SIG-M5 treated with dmso at 0.1 percent for 504 hours (cell line): Measurements from ENCODE around the gene CCDC57.

ENCODE experiments used
- DNase-seq: peaks from one replicate; lab custom pipeline; 2025; ENCODE audit not compliant: unreplicated experiment; lab: John Stamatoyannopoulos, UW

CCDC57 gene

DNA sequence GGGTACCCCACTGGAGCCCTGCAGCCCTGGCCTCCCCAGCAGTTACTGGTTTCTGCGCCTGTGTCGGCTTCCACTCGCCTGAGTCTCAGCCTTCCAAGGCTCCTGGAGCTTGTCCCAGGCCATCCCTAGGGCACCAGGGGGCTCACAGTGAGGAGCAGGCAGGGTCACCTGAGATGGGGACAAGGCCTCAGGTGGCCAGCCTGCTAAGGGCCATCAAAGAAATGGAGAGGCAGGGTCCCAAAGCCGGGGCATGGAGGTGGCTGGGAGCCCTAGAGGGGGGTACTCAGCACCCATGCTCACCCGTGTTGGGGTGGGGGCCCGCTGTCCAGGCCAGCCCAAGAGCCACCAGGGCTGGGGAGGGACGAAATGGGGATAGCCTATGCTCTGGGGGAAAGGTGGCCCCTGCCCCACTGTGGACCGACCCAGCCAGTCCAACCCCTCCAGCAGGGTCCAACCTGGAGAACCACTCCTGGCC is 115.9 kb downstream of the CCDC57 start:
- DNase-seq, result no peak

DNA sequence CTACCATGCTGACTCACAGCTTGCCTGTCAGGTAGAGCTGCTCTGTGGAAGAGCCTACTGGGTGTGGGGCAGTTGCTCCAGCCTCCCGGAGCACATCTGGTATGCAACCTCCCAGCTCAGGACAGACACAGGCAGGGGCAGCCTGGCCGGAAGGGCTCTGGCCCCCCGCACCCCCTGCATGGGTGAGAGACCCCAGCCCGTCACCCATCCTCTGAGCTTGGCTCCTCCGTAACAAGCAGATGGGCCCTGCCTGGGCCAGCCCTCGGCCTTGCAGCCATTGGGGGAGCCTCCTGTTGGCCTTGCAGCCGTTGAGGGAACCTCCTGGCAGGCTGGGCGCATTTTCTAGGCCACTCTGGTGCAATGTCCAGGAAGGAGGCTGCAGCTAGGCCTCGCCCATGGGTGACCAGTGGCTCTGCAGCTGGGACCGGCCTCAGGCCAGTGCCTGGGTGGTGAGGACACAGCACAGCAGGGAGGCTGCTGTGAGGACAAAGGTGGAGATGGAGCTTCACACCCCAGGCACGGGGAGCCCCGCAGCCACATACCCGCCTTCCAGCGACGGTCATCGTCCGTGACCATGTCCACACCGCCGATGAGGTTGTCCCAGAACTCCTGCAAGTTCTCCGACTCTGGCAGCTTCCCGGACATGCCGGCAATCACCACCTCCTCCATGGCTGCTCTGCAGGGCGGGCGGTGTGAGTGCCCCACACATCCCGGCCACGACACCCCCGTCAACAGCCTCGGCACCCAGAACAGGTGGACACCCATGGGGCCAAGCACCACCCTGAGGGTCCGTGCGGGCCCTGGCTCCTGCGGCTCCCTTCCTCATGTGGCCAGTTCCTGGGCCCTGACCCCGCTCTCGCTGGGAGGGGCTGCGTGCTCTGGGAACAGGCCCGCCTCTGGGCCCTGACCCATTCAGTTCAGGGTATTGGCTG is 116.6 kb downstream of the CCDC57 start:
- no peak for DNase-seq

DNA sequence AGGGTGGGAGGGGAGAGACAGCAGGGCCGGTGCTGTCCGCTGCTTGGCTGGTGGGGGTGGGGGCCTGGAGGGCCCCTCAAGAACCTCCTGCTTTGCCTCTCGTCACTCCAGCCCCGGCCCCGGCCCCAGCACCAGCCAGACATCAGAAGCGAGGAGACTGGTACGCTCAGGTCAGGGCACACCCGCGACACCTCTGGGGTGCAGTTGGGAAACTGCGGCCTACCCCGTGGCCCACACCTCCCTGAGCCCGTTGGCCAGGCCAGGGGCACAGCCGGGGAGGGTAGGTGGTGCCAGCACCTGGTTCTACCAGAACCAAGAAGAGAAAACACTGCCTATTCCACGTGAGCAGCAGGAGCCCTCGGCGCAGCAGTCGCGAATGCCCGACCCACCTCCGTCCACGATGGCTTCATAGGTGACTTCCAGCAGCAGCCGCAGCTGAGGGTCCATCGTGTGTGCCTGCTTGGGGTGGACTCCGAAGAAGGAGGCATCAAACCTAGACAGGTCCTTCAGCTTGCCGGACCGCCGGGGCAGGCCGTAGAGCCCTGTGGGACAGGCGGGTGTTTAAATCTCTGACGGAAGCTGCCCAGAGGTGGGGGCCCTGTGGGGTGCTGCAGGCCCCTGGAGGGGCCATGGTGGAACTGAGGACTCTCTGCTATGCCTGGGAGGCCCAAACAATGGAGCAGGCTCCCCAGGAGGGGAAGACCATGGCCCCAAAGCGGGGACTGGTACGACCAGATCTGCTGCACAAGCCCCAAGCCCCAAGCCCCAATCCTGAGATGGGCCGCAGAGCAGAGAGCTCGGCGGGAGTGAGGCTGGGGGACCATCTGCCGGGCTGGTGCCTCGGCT is 117.5 kb downstream of the CCDC57 start:
- DNase-seq, result no peak

DNA sequence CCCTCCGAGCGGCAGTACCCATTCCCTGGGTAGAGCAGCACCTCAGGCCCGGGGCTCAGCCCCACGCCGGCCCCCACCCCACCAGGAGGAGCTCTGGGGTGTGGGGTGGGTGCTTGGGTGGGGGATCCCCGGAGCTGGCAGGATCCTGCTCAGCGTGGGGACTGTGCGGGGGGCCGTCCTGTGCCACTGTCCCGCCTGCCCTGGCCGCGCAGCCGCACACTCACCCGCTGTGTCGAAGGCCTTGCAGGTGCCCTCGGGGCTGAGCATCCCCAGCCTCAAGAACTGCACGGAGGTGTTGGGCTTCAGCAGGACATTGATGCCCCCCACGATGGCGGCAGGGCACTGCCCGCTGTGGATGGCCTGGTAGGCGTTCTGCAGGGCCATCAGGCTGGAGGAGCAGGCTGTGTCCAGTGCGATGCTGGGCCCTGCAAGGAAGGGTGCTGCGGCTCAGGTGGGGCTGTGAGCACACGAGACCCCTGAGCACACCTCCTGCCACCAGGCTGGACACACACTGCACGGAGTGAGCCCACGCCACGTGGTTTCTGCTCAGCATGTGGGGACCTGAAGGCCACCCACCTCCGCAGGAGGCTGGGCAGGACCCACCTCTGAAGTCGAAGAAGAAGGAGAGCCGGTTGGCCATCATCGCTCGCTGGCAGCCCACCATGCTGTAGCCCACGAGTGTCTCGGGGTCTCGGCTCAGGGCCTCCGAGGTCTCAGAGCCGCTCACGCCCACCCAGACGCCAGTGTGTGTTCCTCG is 119.5 kb downstream of the CCDC57 start:
- DNase-seq, result no peak

DNA sequence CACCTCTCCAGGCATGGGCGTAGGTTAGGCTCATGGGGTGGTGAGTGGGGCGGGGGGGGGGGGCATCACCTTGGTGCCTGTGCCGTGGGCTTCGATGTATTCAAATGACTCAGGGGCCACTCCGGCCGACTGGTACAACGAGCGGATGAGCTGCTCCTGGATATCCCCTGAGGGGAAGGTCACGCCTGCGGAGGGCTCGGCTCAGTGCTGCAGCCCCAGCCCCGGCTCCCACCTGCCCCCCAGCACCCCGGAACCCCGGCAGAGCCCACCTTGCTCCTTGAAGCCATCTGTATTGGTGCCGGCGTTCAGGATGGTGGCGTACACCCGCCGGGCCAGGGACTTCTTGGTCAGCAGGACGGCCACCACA is 120.0 kb downstream of the CCDC57 start:
- no peak for DNase-seq

DNA sequence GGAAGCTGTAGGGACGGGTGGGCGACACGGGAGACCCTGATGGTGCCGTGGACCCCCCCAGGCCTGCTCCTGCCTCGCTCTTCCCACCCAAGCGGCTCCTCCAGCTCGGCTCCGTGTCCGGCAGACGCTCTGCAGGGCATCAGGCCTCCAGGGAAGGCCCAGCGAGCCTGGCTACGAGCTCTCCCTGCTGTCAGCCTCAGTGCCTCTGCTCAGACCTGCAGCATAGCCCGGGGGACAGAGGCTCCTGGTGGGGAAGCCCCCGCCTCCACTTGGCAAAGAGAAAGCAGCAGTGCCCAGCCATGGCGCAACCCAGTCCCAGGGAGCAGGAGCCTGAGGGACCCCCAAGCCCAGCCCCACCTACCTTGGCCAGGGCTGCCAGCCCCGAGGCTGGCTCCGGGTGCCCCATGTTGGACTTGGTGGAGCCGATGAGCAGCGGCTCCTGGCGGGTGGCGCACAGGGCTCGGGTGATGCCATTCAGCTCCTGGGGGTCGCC is 120.5 kb downstream of the CCDC57 start:
- DNase-seq, result no peak

DNA sequence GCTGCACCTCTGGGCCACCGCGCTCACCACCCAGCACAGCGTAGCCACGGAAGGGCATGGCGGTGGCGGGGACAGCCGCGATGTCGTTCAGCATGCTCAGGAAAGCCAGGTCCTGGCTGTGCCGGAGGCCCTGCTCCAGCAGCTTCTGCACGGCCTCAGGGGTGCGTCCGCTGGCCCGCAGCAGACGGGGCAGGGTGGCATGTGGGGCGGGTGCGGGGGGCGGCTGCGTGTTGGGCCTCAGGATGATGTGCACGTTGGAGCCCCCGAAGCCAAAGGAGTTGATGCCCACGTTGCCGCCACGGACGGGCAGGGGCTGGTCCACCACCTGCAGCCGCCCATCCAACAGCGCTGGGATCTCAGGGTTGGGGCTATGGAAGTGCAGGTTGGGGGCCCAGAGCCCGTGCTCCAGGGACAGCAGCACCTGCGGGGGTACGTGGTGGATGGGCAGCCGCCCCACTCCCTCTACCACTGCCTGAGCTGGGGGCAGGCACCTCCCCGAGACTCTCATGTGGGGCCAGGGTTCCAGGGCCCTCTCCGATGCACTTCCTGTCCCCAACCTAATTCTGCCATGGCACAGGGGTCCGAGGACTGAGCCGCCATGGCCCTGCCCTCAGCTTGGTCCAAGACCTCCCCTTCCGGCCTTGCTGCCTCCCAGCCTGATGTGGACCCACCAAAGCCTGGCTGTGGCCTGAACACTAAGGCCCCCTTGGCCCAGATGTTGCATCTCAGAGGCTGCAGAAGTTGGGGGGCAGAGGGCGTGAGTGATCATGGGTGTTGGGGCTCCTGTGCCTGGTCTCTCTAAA is 121.2 kb downstream of the CCDC57 start:
- DNase-seq, result no peak

DNA sequence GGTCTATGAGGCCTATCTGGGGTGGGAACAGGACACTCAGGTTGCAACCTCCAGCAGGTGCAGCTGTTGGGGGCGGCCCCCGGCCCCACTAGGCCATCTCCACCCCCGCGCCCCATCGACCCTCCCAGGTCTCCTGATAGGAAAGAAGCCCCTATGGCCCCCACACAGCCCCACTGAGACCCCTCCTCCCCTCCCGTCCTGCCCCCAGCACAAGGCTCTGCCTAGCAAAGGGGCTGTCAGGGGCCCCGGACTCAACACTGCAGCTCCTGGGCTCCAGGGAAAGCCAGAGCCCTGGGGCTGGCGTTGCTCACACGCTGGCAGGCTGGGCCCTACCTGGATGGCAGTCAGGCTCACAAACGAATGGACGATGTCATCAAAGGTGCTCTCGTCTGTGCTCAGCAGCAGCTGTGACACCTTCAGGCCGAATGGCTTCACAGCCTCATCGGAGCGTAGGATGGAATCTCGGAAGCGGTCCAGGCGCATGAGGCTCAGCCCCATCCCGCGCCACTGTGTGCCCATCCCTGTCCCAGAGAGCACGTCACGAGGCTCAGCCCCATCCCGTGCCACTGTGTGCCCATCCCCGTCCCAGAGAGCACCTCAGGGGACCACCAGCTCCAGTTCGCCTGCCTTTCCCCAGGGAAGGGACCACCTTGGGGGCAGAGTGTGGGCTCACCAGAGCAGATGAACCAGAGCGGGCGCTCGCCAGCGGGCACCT is 121.9 kb downstream of the CCDC57 start:
- DNase-seq, result no peak

DNA sequence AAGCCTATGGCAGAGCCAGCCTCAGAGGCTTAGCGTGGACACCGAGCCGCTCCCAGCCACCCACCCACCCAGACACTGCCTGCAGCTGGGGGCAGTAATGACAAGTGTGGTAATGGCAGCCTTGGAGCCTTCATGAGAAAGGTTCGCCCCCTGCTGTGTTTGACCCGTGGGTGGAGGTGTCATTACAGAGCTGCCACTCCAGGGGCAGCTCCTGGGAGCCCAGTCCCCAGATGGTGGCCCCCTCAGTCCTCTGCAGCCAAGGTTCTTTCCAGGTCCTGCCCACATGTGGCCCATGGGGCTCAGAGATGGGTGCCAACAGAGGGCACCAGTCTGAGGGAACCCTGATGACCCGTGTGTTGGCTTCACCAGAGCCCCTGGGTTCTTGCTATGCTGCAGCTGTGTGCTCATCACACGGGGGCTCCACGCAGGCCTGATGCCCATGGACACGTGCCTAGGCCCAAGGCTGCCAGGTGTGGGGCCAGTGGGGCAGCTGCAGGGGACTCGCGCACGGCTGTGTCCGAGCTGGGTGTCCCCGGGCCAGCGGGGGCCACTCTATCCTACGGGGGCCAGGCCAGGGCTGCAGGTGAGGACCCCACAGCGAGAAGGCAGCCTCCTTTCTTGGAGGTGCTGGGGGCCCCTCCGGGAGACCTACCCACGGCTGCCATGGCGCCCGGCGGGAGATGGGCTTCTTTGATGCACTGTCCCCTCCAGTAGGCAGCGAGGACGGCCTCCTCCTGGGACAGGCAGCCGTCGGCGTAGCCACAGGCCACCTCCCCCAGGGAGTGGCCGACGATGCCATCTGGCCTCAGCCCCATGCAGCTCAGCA is 122.7 kb downstream of the CCDC57 start:
- no peak for DNase-seq

DNA sequence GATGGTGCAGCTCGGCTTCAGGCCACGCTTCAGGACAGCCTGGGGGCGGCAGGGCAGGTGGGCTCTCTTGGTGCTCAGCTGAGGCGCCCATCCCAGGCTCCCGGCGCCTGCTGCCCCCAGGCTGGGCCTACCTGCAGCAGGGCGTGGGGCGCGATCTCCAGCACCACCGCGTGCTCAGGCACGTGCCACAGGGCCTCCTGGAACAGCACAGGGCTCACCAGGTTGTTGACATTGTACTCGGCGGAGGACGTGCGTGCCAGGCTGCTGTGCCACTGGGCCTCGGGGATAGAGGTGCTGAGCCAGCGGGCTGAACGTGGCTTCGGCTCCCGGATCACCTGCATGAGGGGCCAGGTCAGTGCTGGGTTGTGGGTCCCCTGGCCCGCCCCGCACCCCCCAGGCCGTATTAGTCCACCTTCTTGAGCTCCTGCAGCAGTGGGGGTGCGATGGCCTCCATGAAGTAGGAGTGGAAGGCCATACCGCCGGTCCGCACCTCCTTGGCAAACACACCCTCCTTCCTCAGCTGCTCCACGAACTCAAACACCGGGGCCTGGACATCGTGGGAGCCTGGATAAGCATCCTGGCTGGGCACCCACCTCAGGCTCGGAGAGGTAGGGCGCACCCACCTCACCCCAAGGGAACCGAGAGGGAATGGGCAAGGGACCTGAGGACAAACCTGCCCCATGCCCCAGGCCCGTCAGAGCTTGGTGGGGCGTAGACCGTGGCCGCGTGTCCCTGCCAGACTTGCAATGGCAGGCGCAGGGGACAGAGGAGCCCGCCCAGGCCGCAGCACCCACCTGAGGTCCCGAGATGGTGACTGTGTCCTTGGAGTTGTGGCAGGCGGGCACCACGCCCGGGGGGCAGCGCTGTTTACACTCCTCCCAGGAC is 123.6 kb downstream of the CCDC57 start:
- DNase-seq, result no peak

DNA sequence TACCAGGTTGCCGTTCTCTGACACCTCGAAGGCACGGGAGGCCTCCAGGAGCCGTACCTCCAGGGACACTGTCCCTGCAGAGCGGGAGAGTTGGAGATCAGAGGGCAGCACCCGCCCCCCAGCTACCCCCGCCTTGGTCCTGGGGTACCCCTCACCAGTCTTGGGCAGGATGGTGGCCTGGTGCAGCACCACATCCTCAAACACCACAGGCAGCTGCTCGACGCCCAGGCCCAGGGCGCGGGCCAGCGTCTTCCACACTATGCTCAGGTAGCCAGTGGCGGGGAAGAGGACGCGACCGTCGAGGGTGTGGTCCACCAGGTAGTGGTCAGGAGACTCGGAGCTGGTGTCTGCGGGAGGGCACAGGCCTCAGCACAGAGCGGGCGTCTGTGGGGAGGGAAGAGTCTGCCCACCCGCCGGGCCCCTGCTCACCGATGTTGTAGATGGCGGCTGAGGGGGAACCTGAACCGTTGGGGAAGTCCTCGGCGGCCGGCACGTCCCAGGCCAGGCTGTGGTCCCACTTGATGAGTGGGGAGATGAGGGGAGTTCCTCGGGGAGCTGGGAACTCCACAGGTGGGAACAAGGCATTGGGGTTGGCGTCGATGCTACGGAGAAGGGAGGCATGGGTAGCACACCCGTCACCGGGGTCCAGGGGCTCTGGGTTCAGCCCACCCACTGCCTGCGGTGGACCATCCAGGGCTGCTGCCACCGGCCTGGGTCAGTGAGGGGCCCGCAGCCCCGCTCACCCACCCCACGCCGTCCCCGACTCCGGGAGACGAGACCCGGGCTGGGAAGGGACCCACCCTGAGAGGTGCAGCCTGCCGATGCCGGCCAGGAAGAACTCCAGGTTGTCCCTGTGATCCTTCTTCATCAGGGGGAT is 124.4 kb downstream of the CCDC57 start:
- DNase-seq, result no peak

DNA sequence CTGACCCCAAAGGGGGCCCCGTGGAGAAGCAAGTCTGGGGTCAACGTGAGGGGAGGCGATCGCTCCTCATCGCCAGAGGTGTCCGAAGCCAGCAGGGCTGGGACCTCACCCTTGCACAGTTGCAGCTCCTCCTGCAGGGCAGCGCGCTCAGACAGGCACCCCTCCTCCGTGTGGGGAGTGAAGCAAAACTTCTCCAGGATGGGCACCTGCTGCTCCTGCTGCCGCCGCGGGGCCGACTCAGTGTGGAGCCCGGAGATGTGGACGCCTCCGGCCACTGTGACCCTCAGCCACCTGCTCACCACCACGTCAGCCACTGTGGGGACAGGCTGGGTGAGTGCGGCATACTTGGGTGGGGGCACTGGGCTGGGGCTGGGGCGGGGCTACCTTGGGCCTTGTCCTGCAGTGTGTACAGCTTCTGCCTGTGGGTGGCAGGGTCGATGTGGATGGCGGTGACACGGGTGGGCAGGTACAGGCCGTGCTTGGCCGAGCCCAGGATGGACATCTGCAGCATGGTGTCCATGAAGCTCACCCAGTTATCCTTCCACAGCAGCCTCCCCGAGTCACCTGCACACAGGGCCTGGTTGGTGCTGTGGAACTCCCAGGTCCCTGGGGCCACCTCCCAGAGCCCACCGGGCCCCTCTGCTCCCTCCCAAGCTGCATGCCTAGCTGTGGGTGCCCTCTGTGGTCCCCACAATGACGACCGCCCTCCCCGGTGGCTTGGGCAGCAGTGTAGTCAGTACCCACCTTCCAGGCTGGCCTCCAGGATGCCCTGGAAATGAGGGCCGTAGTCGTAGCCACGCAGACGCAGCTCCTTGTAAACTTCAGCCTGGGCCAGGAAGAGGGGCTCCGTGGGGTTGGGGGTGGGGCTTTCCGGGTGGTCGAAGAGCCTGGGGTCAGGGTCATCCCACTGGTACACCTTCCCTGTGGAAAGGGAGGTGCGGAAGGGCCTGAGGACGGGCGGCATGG is 125.4 kb downstream of the CCDC57 start:
- DNase-seq, result no peak

DNA sequence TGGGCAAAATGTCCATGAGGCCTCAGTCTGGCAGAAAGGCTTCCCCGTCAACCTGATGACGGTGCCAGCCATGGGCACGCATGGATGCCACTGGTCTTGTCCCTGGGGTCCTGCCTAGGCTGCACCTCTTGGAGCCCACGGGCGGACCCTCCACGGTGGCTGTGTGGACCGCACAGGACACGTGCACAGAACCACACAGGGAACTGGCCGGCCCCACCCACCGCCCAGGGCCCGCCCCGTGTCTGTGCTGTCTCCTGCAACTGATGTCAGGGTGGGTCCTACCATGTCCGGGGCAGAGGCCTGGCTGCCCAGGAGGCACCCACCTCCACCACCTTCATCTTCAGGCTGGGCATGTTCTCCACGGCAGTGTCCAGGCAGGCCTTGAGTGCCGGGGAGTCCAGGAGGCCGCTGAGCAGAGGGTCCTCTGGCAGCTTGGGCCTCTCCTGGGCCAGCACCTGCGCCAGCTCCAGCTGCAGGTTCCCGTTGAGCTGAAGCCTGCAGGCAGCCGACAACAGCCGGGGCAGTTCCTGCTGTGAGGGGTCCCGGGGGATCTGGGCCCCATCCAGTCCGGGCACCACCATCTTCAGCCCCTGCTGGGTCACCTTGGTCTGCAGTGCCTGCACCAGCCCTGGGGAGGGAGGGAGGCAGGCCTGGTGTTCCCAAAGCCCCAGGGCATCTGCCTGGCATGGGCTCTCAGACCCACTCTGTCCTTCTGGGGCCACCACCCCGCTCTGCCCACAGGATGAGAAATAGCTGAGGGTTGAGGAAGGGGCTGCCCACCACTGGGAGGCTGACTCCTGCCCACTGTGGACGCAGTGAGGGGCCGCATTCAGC is 126.5 kb downstream of the CCDC57 start:
- DNase-seq, result no peak

DNA sequence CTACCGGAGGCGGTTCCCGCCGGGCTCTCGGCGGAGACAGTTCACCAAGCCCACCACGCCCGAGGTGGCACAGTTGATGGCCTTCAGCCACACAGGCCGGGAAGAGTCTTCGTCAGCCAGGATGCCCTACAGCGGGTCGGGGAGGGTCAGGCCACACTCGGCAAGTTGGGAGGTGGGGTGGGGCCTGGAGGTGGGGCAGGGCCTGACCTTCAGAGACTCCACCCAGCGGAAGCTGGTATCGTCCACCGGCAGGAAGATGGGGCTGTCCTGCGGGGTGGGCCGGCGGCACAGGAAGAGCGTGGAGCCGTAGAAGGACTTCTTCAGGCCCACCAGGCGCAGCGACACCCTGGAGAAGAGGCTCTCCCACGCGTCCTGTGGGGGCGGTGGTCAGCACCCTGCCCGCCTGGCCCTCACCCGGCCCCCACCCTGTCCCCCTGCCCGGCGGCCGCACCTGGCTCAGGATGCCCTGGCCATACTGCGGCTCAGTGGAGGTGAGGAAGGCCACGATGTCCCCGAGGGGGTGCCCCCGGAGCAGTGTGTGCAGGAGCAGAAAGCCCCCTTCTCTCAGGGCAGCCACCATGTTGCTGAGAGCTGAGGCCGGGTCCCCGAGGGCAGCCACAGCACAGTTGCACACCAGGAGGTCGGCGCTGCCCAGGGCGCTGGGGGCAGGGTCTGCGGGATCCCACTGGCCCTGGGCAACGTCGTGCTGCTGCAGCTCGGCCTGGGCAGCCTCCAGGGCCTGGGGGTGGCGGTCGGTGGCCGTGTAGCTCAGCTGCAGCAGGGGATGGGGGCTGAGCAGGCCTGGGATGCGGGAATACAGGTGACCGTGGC is 127.4 kb downstream of the CCDC57 start:
- DNase-seq, result no peak
